WTC11 (cell line): ENCODE results near the gene TRMT6. TPM values are rescaled to one million over a fixed set of nuclear protein-coding genes. Genes with fewer than 3 reads are reported as not detected.

ENCODE experiments used
- ATAC-seq: fragments of 200-7000 bp; cut with Tn5 transposase; 2 replicates; pipeline ENCODE4 v1.10.0; 2021; ENCODE audit warnings: mild to moderate bottlenecking, moderate library complexity
- CTCF ChIA-PET: fragments of 300-600 bp; sonication (Branson Sonifier 250); formaldehyde crosslinking; loops from one replicate; lab custom pipeline; 2021; ENCODE audit warnings: antibody characterized with exemption; lab: Charles Lee
- POLR2A ChIA-PET: fragments of 350-600 bp; sonication (Branson Sonifier 250); formaldehyde crosslinking; loops from one replicate; lab custom pipeline; 2021; ENCODE audit warnings: antibody characterized with exemption; lab: Charles Lee
- DNase-seq: peaks from one replicate; pipeline ENCODE4 v3.0.0; 2021; ENCODE audit warnings: low spot score
- H3K27ac Mint-ChIP-seq: 2 replicates; pipeline ENCODE4 v1.8.0; 2021; ENCODE audit warnings: mixed read lengths
- H3K27me3 Mint-ChIP-seq: 2 replicates; pipeline ENCODE4 v1.8.0; 2021; ENCODE audit warnings: low read depth, mild to moderate bottlenecking, moderate library complexity, mixed read lengths
- H3K36me3 Mint-ChIP-seq: 2 replicates; pipeline ENCODE4 v1.8.0; 2021; ENCODE audit warnings: mixed read lengths
- H3K4me1 Mint-ChIP-seq: 2 replicates; pipeline ENCODE4 v1.8.0; 2022; ENCODE audit warnings: mixed read lengths
- H3K4me3 Mint-ChIP-seq: 2 replicates; pipeline ENCODE4 v1.8.0; 2021; ENCODE audit warnings: mild to moderate bottlenecking, moderate library complexity, mixed read lengths
- H3K9me3 Mint-ChIP-seq: 2 replicates; pipeline ENCODE4 v1.8.0; 2021; ENCODE audit warnings: mixed read lengths
- ETV6 ChIP-seq: sonication (generic); formaldehyde crosslinking; IDR thresholded peaks from 2 replicates; pipeline ENCODE4 v1.8.1; 2022; ENCODE audit warnings: mild to moderate bottlenecking, missing genetic modification reagents
- IRF2 ChIP-seq: sonication (generic); formaldehyde crosslinking; IDR thresholded peaks from 2 replicates; pipeline ENCODE4 v1.8.0; 2022; ENCODE audit warnings: low read depth, missing genetic modification reagents, borderline replicate concordance
- SMAD4 ChIP-seq: sonication (generic); formaldehyde crosslinking; IDR thresholded peaks from 2 replicates; pipeline ENCODE4 v1.8.0; 2022; ENCODE audit warnings: mild to moderate bottlenecking, missing genetic modification reagents
- ZNF219 ChIP-seq: sonication (generic); formaldehyde crosslinking; IDR thresholded peaks from 2 replicates; pipeline ENCODE4 v1.8.0; 2023; ENCODE audit warnings: missing genetic modification reagents, mild to moderate bottlenecking, borderline replicate concordance
- ZNF232 ChIP-seq: sonication (generic); formaldehyde crosslinking; IDR thresholded peaks from 2 replicates; pipeline ENCODE4 v1.8.0; 2022; ENCODE audit warnings: mild to moderate bottlenecking, missing genetic modification reagents
- ZNF416 ChIP-seq: fragments of 250-450 bp; sonication (Bioruptor Pico); IDR thresholded peaks from 2 replicates; pipeline ENCODE4 v1.9.0; 2021; ENCODE audit warnings: mild to moderate bottlenecking, inconsistent platforms
- ZNF671 ChIP-seq: fragments of 250-450 bp; sonication (Bioruptor Pico); IDR thresholded peaks from 2 replicates; pipeline ENCODE4 v1.8.0; 2021; ENCODE audit warnings: mild to moderate bottlenecking
- total RNA-seq: library from RNA; stranded (reverse); gene quantifications from 3 replicates; pipeline ENCODE4 v1.2.3, GENCODE V29; 2021
- TF ChIP-seq, protein P1 (sequence below): sonication (generic); formaldehyde crosslinking; IDR thresholded peaks from 2 replicates; pipeline ENCODE4 v1.8.0; 2022; ENCODE audit warnings: missing genetic modification reagents
- TF ChIP-seq, protein P2 (sequence below): sonication (generic); formaldehyde crosslinking; IDR thresholded peaks from 2 replicates; pipeline ENCODE4 v1.8.1; 2023; ENCODE audit warnings: mild to moderate bottlenecking, missing genetic modification reagents, moderate library complexity
- TF ChIP-seq, protein P3 (sequence below): sonication (generic); formaldehyde crosslinking; conservative IDR thresholded peaks from 2 replicates; pipeline ENCODE4 v1.8.1; 2023; ENCODE audit warnings: mild to moderate bottlenecking, low read depth, missing genetic modification reagents, moderate library complexity
- TF ChIP-seq, protein P4 (sequence below): sonication (generic); formaldehyde crosslinking; IDR thresholded peaks from 2 replicates; pipeline ENCODE4 v1.8.1; 2023; ENCODE audit warnings: mild to moderate bottlenecking, missing genetic modification reagents
- TF ChIP-seq, protein P5 (sequence below): fragments of 250-450 bp; sonication (Bioruptor Pico); IDR thresholded peaks from 2 replicates; pipeline ENCODE4 v1.9.0; 2021; ENCODE audit warnings: mild to moderate bottlenecking, borderline replicate concordance
- TF ChIP-seq, protein P6 (sequence below): sonication (generic); formaldehyde crosslinking; IDR thresholded peaks from 2 replicates; pipeline ENCODE4 v1.8.0; 2023; ENCODE audit warnings: missing genetic modification reagents
- TF ChIP-seq, protein P7 (sequence below): sonication (generic); formaldehyde crosslinking; IDR thresholded peaks from 2 replicates; pipeline ENCODE4 v1.8.1; 2022; ENCODE audit warnings: mild to moderate bottlenecking, moderate library complexity, missing genetic modification reagents

The TRMT6 gene
- total RNA-seq, 1 experiment from 2014 or later = 17.2 TPM

DNA sequence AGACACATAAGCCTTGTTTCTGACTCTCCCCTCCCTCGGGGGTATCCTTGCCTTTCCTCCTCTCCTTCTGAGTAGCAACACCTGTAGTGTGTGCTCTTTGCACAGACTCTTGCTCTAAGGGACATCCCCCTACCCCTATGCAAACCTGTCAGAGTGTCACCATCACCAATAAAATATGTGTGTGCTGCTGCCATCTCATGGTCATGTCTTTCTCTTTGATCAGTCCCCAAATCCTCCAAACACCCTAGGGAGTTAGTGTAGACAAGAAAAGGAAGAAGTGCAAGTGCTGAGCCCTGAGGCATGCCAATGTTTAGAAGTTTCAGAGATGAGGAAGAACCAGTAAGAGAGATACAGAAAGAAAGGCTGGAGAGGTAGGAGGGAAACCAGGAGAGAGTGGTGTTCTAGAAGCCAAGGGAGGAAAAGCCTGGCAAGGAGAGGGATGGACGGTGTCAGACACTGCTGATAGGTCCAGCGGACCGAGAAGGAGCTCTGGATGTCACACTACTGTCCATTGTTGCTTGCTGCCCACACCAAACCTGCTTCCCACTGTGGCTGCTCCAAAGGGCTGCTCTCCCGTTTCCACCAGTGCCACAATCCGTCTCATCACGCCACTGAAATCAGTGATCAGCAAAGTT, 16.4 kb downstream of the TRMT6 start (continued):
- TF ChIP-seq ZNF232 (CRISPR knock-in tag) (no peak), IRF2 (CRISPR knock-in tag) (no peak), ETV6 (CRISPR knock-in tag) (no peak), ZNF416 (CRISPR knock-in tag) (no peak), ZNF219 (CRISPR knock-in tag) (no peak), SMAD4 (CRISPR knock-in tag) (no peak)
- TF ChIP-seq, protein P1, sequence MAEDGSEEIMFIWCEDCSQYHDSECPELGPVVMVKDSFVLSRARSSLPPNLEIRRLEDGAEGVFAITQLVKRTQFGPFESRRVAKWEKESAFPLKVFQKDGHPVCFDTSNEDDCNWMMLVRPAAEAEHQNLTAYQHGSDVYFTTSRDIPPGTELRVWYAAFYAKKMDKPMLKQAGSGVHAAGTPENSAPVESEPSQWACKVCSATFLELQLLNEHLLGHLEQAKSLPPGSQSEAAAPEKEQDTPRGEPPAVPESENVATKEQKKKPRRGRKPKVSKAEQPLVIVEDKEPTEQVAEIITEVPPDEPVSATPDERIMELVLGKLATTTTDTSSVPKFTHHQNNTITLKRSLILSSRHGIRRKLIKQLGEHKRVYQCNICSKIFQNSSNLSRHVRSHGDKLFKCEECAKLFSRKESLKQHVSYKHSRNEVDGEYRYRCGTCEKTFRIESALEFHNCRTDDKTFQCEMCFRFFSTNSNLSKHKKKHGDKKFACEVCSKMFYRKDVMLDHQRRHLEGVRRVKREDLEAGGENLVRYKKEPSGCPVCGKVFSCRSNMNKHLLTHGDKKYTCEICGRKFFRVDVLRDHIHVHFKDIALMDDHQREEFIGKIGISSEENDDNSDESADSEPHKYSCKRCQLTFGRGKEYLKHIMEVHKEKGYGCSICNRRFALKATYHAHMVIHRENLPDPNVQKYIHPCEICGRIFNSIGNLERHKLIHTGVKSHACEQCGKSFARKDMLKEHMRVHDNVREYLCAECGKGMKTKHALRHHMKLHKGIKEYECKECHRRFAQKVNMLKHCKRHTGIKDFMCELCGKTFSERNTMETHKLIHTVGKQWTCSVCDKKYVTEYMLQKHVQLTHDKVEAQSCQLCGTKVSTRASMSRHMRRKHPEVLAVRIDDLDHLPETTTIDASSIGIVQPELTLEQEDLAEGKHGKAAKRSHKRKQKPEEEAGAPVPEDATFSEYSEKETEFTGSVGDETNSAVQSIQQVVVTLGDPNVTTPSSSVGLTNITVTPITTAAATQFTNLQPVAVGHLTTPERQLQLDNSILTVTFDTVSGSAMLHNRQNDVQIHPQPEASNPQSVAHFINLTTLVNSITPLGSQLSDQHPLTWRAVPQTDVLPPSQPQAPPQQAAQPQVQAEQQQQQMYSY = no peak
- TF ChIP-seq, protein P2, sequence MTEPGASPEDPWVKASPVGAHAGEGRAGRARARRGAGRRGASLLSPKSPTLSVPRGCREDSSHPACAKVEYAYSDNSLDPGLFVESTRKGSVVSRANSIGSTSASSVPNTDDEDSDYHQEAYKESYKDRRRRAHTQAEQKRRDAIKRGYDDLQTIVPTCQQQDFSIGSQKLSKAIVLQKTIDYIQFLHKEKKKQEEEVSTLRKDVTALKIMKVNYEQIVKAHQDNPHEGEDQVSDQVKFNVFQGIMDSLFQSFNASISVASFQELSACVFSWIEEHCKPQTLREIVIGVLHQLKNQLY (CRISPR knock-in tag) = no peak
- TF ChIP-seq, protein P3, sequence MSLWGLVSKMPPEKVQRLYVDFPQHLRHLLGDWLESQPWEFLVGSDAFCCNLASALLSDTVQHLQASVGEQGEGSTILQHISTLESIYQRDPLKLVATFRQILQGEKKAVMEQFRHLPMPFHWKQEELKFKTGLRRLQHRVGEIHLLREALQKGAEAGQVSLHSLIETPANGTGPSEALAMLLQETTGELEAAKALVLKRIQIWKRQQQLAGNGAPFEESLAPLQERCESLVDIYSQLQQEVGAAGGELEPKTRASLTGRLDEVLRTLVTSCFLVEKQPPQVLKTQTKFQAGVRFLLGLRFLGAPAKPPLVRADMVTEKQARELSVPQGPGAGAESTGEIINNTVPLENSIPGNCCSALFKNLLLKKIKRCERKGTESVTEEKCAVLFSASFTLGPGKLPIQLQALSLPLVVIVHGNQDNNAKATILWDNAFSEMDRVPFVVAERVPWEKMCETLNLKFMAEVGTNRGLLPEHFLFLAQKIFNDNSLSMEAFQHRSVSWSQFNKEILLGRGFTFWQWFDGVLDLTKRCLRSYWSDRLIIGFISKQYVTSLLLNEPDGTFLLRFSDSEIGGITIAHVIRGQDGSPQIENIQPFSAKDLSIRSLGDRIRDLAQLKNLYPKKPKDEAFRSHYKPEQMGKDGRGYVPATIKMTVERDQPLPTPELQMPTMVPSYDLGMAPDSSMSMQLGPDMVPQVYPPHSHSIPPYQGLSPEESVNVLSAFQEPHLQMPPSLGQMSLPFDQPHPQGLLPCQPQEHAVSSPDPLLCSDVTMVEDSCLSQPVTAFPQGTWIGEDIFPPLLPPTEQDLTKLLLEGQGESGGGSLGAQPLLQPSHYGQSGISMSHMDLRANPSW (CRISPR knock-in tag) = no peak

DNA sequence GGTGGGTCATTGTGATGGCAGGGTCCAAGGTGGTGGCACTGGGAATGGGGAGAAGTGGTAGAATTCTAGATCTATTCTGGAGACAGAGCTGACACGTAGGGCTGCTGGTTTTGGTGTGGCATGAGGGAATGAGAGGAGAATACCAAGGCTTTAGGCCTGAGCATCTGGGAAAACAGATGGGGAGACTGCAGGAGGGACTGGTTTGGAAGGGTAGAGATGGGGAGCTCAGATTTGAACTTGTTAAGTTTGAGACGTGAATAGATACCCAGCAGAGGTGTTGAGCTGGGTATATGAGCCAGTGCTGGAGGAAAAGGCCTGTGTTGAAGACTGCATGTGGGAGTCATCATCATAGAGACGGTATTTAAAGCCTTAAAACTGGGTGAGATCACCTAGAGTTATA, 17.5 kb downstream of the TRMT6 start:
- CTCF ChIA-PET = interaction anchor here (0.6 to 4.2 kb wide), 3 partner anchors 108 to 404 kb away, joined by 3 to 37 read pairs (median 3); no protein-coding TSS in a partner anchor
- POLR2A ChIA-PET = no interaction called here
- no peak for DNase-seq
- H3K27me3 Mint-ChIP-seq = peaks cover 8% of the 10 kb centered on the region
- H3K9me3 Mint-ChIP-seq = no peaks in the 10 kb centered on the region
- TF ChIP-seq, protein P4, sequence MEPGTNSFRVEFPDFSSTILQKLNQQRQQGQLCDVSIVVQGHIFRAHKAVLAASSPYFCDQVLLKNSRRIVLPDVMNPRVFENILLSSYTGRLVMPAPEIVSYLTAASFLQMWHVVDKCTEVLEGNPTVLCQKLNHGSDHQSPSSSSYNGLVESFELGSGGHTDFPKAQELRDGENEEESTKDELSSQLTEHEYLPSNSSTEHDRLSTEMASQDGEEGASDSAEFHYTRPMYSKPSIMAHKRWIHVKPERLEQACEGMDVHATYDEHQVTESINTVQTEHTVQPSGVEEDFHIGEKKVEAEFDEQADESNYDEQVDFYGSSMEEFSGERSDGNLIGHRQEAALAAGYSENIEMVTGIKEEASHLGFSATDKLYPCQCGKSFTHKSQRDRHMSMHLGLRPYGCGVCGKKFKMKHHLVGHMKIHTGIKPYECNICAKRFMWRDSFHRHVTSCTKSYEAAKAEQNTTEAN (CRISPR knock-in tag) = no peak
- TF ChIP-seq, protein P5, sequence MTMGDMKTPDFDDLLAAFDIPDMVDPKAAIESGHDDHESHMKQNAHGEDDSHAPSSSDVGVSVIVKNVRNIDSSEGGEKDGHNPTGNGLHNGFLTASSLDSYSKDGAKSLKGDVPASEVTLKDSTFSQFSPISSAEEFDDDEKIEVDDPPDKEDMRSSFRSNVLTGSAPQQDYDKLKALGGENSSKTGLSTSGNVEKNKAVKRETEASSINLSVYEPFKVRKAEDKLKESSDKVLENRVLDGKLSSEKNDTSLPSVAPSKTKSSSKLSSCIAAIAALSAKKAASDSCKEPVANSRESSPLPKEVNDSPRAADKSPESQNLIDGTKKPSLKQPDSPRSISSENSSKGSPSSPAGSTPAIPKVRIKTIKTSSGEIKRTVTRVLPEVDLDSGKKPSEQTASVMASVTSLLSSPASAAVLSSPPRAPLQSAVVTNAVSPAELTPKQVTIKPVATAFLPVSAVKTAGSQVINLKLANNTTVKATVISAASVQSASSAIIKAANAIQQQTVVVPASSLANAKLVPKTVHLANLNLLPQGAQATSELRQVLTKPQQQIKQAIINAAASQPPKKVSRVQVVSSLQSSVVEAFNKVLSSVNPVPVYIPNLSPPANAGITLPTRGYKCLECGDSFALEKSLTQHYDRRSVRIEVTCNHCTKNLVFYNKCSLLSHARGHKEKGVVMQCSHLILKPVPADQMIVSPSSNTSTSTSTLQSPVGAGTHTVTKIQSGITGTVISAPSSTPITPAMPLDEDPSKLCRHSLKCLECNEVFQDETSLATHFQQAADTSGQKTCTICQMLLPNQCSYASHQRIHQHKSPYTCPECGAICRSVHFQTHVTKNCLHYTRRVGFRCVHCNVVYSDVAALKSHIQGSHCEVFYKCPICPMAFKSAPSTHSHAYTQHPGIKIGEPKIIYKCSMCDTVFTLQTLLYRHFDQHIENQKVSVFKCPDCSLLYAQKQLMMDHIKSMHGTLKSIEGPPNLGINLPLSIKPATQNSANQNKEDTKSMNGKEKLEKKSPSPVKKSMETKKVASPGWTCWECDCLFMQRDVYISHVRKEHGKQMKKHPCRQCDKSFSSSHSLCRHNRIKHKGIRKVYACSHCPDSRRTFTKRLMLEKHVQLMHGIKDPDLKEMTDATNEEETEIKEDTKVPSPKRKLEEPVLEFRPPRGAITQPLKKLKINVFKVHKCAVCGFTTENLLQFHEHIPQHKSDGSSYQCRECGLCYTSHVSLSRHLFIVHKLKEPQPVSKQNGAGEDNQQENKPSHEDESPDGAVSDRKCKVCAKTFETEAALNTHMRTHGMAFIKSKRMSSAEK (CRISPR knock-in tag) = no peak
- no peak for TF ChIP-seq ZNF671 (CRISPR knock-in tag)
- TF ChIP-seq, protein P6, sequence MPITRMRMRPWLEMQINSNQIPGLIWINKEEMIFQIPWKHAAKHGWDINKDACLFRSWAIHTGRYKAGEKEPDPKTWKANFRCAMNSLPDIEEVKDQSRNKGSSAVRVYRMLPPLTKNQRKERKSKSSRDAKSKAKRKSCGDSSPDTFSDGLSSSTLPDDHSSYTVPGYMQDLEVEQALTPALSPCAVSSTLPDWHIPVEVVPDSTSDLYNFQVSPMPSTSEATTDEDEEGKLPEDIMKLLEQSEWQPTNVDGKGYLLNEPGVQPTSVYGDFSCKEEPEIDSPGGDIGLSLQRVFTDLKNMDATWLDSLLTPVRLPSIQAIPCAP (CRISPR knock-in tag) = no peak
- TF ChIP-seq, protein P7, sequence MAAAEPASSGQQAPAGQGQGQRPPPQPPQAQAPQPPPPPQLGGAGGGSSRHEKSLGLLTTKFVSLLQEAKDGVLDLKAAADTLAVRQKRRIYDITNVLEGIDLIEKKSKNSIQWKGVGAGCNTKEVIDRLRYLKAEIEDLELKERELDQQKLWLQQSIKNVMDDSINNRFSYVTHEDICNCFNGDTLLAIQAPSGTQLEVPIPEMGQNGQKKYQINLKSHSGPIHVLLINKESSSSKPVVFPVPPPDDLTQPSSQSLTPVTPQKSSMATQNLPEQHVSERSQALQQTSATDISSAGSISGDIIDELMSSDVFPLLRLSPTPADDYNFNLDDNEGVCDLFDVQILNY (CRISPR knock-in tag) = no peak
- TF ChIP-seq, all 79 proteins: peak for 0
- H3K4me3 Mint-ChIP-seq = no peak overlapping the region
- peaks cover 2% of the 10 kb centered on the region; the same call in 1 of the 2 replicates for H3K36me3 Mint-ChIP-seq
- ATAC-seq = no peak
- H3K4me1 Mint-ChIP-seq = no peaks in the 10 kb centered on the region
- no peak overlapping the region for H3K27ac Mint-ChIP-seq
